ENCODE data around the gene MC1R.

DNA sequence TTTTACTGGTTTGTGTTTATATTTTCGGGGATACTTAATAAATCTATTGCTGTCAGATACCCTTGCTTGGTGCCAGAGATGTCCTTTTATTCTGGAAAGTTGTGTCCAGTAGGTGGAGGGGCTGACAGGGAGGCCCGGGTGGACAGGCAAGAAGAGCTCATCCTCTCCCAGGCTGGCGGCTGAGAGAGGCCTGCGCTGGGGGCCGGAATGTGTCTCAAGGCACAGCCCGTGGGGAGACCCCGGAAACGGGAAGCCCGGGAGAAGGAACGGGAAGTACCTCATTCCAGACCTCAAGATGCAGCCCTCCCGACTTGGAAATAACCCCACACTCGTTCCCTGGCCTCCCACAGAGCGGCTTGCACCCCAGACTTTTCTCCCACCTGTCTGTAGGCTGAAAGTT, 17.4 kb downstream of the MC1R start:
- no peak for TF ChIP-seq POLR2A (IDR thresholded peaks at IDR 0.05; ENCODE audit: extremely low read depth, insufficient read length)
- TF ChIP-seq, protein P1, sequence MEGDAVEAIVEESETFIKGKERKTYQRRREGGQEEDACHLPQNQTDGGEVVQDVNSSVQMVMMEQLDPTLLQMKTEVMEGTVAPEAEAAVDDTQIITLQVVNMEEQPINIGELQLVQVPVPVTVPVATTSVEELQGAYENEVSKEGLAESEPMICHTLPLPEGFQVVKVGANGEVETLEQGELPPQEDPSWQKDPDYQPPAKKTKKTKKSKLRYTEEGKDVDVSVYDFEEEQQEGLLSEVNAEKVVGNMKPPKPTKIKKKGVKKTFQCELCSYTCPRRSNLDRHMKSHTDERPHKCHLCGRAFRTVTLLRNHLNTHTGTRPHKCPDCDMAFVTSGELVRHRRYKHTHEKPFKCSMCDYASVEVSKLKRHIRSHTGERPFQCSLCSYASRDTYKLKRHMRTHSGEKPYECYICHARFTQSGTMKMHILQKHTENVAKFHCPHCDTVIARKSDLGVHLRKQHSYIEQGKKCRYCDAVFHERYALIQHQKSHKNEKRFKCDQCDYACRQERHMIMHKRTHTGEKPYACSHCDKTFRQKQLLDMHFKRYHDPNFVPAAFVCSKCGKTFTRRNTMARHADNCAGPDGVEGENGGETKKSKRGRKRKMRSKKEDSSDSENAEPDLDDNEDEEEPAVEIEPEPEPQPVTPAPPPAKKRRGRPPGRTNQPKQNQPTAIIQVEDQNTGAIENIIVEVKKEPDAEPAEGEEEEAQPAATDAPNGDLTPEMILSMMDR (IDR thresholded peaks at IDR 0.05; ENCODE audit: low read depth, low read length) = no peak
- TF ChIP-seq, protein P2, sequence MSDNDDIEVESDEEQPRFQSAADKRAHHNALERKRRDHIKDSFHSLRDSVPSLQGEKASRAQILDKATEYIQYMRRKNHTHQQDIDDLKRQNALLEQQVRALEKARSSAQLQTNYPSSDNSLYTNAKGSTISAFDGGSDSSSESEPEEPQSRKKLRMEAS (IDR thresholded peaks at IDR 0.05; ENCODE audit: low read depth, low read length) = no peak
